HG02885 (cell line): ENCODE data around the gene ESRRA.
"Not testable (repeated sequence)": the region's sequence is repeated elsewhere in the genome, so short reads cannot be mapped to it uniquely, and the experiment has no call there.

Experiments used
- ATAC-seq: cut with Tn5 transposase; IDR thresholded peaks from one replicate; pipeline ENCODE4 v1.9.1; 2021; ENCODE audit warnings: mild to moderate bottlenecking; ENCODE audit not compliant: unreplicated experiment, poor library complexity

ESRRA gene

GRCh38 chr11:64306876-64307622, 1.7 kb downstream of the ESRRA start:
- ATAC-seq: no peak

GRCh38 chr11:64307795-64308194, 2.5 kb downstream of the ESRRA start:
- not testable (repeated sequence) for ATAC-seq

- no peak for ATAC-seq
These were observed 7.6 kb downstream of the ESRRA start for GRCh38 chr11:64312947-64313346.

GRCh38 chr11:64313491-64314145, 8.3 kb downstream of the ESRRA start:
- no peak for ATAC-seq

- no peak for ATAC-seq
These were observed 9.0 kb downstream of the ESRRA start for GRCh38 chr11:64314146-64314804.

- ATAC-seq: no peak
These were observed 9.7 kb downstream of the ESRRA start for GRCh38 chr11:64314805-64315561.

- ATAC-seq: not testable (repeated sequence)
These were observed 10.6 kb downstream of the ESRRA start for GRCh38 chr11:64315667-64316526.

- no peak for ATAC-seq
These were observed 11.5 kb downstream of the ESRRA start for GRCh38 chr11:64316672-64317324.

- peak; percentile 71 for ATAC-seq
These were observed 12.1 kb downstream of the ESRRA start, which contains the start of gene TRMT112 for GRCh38 chr11:64317325-64317960. TRMT112 (minus strand) TSS chr11:64317559; CDS start chr11:64317526, 33 bp downstream.

GRCh38 chr11:64317961-64318765, 12.8 kb downstream of the ESRRA start, which contains the start of gene PRDX5:
PRDX5 (plus strand) TSS chr11:64318121; CDS start chr11:64318216, 95 bp downstream.
- ATAC-seq: peak; percentile 83

GRCh38 chr11:64318766-64319761, 13.7 kb downstream of the ESRRA start:
- ATAC-seq: no peak

- ATAC-seq: no peak
These were observed 15.2 kb downstream of the ESRRA start for GRCh38 chr11:64320556-64320955.

- no peak for ATAC-seq
These were observed 15.7 kb downstream of the ESRRA start for GRCh38 chr11:64321026-64321425.

GRCh38 chr11:64321533-64321932, 16.2 kb downstream of the ESRRA start:
- no peak for ATAC-seq

- ATAC-seq: no peak
These were observed 17.6 kb downstream of the ESRRA start for GRCh38 chr11:64322925-64323260.

- no peak for ATAC-seq
These were observed 18.0 kb downstream of the ESRRA start for GRCh38 chr11:64323373-64323772.

GRCh38 chr11:64323984-64324383, 18.7 kb downstream of the ESRRA start:
- ATAC-seq: not testable (repeated sequence)
